ENCODE measurements around the gene KCTD7. TPM values are rescaled to one million over a fixed set of nuclear protein-coding genes. Genes with fewer than 3 reads are reported as not detected.
"Not testable (repeated sequence)": the region's sequence is repeated elsewhere in the genome, so short reads cannot be mapped to it uniquely, and the experiment has no call there.

The KCTD7 gene
- total and polyA plus RNA-seq, 5 experiments from 2014 or later: 11.0 to 37.0 (median 14.5) TPM

DNA sequence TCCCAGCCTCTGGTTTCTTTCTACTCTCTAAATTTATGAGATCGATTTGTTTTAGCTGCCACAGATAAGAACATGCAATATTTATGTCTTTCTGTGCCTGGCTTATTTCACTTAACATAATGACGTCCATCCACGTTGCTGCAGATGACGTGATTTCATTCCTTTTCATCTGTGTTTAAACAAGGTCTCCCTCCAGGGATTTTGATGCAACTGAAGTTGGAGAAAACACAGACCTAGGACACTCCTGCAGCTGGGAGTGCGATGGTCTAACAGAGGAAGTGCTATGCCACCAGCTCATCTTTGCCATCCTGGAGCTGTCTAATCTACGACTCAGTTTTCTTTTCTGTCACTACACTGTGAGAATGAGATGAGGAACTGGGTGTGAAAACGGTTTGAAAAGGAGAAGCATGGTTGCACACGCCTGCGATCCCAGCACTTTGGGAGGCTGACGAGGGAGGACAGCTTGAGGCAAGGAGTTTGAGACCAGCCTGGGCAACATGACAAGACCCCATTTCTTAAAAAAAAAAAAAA is 1.5 kb upstream of the KCTD7 start:
- Mint-ChIP-seq H3K4me1 (peaks cover 21 to 39% (median 36%) of the 10 kb centered on the region in 4 donors), H3K4me3 (peak overlapping the region; percentile 57 to 89 (median 82)), H3K36me3 (peaks cover 0 to 5% (median 0%) of the 10 kb centered on the region in 3 donors), H3K9me3 (no peaks in the 10 kb centered on the region), H3K27me3 (no peaks in the 10 kb centered on the region), H3K27ac (peak overlapping the region in 7 of 10 donors; percentile 10 to 94 (median 82))
- no peak for ATAC-seq
- peak in 1 of 10 donors; percentile 1 for DNase-seq
- POLR2A ChIA-PET: interaction anchor here (0.7 to 3.1 kb wide), 6 partner anchors 27 to 294 kb away, joined by 3 to 20 read pairs (median 4); partner anchors contain the start of gene TMEM248

DNA sequence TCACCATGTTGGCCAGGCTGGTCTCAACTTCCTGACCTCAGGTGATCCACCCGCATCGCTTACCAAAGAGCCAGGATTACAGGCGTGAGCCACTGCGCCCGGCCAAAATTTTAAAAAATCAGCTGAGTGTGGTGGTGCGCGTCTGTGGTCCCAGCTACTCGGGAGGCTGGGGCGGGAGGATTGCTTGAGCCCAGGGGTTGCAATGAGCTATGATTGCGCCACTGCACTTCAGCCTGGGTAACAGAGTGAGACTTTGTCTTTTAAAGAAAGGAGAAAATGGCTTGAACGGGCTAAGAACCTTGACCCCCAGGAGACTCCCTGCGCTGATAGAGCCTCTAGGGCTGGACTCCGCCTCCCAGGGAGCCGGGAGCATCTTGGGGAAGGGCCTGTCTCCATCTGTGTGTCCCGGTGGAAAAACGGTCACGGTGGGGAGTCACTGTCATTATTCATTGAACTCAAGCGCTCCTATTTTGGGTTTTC is 760 bp upstream of the KCTD7 start:
- ATAC-seq (peak in 1 of 2 donors; percentile 0), DNase-seq (peak in 2 of 10 donors; percentile 3 to 11)
- no peaks in the 10 kb centered on the region for H3K9me3 Mint-ChIP-seq
- peak overlapping the region; percentile 68 to 94 (median 90) for H3K4me3 Mint-ChIP-seq
- H3K27ac Mint-ChIP-seq: peak overlapping the region; percentile 75 to 96 (median 91)
- no peaks in the 10 kb centered on the region for H3K27me3 Mint-ChIP-seq
- POLR2A ChIA-PET: interaction anchor here (0.6 to 3.1 kb wide), 8 partner anchors 26 to 293 kb away, joined by 3 to 20 read pairs (median 4); partner anchors contain the start of gene TMEM248
- H3K36me3 Mint-ChIP-seq: peaks cover 0 to 12% (median 0%) of the 10 kb centered on the region in 3 donors
- peaks cover 24 to 45% (median 43%) of the 10 kb centered on the region in 4 donors for H3K4me1 Mint-ChIP-seq

DNA sequence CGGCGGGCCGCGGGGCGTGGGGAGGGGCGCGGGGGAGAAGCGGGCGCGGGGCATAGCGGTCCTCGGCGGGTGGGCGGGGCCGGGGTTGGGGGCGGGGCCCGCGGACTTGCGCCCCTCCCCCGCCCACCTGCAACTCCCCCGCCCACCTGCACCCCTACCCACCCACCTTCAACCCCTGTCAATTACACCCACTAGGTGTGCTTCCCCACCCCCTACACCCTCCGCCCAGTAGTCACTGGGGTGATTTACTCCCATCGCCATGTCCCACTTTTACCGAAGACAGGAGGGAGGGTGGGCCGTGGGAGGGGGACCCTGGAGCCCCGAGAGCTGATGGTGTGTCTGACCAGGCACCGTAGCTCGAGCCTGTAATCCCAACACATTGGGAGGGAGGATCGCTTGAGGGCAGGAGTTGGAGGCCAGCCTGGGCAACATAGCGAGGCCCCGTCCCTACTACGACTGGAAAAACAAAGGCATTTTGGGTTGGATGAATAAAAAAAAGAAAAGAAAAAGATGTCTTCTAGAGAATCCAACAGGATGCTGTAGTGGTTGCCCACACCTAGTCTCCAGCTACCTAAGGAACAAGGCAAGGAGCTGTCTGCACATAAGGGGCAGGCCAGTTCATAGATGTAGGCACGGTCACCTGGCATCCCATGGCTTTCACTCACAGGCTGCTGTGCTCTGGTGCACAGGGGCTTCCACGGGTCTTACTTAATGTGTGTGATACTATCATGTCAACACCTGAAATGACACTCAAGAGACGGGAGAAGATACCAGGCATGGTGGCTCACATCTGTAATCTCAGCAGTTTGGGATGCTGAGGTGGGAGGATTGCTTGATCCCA is 761 bp downstream of the KCTD7 start:
- Mint-ChIP-seq H3K4me1 (peaks cover 25 to 55% (median 51%) of the 10 kb centered on the region in 4 donors), H3K36me3 (peaks cover 0 to 23% (median 0%) of the 10 kb centered on the region in 3 donors), H3K27me3 (no peaks in the 10 kb centered on the region), H3K9me3 (no peaks in the 10 kb centered on the region), H3K4me3 (peak overlapping the region; percentile 68 to 93 (median 76)), H3K27ac (peak overlapping the region; percentile 10 to 95 (median 78))
- ATAC-seq (peak in 1 of 2 donors; percentile 8), DNase-seq (peak in 3 of 10 donors; percentile 13 to 65 (median 15))
- POLR2A ChIA-PET: interaction anchor here (0.6 to 3.1 kb wide), 9 partner anchors 11 to 136 kb away, joined by 3 to 20 read pairs (median 3); no protein-coding TSS in a partner anchor

DNA sequence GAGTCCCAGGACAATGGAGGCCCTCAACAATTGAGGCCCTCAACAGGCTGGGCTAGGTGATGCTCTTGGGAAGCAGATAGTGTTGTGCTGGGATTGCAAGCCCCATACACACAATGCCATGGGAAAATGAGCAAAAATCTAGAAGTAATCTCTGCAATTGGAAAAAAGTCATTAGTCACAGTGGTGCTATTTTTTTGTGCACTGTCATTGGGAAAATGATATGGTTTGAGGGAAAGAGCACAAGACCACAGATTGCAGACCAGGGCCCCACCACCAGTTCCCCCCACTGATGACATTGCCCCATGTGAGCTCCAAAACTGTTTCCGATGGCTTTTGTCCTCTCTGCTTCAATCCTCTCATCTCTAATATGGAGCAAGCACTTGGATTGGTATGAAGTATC is 1.9 kb downstream of the KCTD7 start:
- H3K36me3 Mint-ChIP-seq: peaks cover 0 to 30% (median 0%) of the 10 kb centered on the region in 3 donors
- POLR2A ChIA-PET: interaction anchor here (1.2 to 2.5 kb wide), 6 partner anchors 18 to 214 kb away, joined by 3 to 19 read pairs (median 6); partner anchors contain the start of gene RABGEF1
- H3K27me3 Mint-ChIP-seq: no peaks in the 10 kb centered on the region
- no peak for ATAC-seq
- H3K4me1 Mint-ChIP-seq: peaks cover 26 to 58% (median 52%) of the 10 kb centered on the region in 4 donors
- H3K9me3 Mint-ChIP-seq: no peaks in the 10 kb centered on the region
- H3K4me3 Mint-ChIP-seq: peak overlapping the region; percentile 68 to 89 (median 76)
- peak overlapping the region in 8 of 10 donors; percentile 21 to 93 (median 74) for H3K27ac Mint-ChIP-seq
- no peak for DNase-seq

DNA sequence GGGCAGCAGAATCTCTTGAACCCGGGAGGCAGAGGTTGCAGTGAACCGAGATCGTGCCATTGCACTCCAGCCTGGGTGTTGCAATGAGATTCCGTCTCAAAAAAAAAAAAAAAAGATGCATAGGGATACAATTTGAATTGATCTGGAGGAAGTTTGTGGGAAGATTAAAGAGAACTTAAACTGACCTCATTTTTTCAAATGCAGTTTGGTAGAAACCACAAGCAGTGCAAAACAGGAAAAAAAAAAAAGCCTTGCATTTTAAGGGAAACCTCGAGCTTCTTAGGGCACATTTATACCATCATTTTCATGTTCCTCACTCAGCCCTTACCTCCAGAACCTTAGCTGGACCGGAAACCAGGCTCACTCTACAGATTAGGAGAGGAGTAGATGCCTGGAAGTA is 2.8 kb downstream of the KCTD7 start:
- DNase-seq (peak in 4 of 10 donors; percentile 9 to 60 (median 53)), ATAC-seq (no peak)
- Mint-ChIP-seq H3K27ac (peak overlapping the region; percentile 65 to 93 (median 80)), H3K4me1 (peaks cover 26 to 58% (median 52%) of the 10 kb centered on the region in 4 donors), H3K36me3 (peaks cover 0 to 37% (median 0%) of the 10 kb centered on the region in 3 donors), H3K9me3 (no peaks in the 10 kb centered on the region), H3K27me3 (no peaks in the 10 kb centered on the region), H3K4me3 (peak overlapping the region; percentile 60 to 89 (median 76))
- POLR2A ChIA-PET: interaction anchor here (0.7 to 2.5 kb wide), 11 partner anchors 9 to 1155 kb away, joined by 3 to 19 read pairs (median 4); partner anchors contain the start of gene RABGEF1

DNA sequence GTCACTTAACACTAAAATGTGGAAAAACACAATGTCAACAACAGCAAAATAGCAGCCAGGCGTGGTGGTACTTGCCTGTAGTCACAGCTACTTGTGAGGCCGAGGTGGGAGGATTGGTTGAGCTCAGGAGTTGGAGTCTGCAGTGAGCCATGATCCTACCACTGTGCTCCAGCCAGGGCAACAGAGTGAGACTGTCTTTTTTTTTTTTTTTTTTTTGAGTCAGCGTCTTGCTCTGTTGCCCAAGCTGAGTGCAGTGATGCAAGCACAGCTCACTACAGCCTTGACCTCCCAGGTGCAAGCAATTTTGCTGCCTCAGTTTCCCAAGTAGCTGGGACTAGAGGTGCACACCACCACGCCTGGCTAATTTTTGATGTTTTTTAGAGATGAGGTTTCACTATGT is 6.1 kb downstream of the KCTD7 start:
- Mint-ChIP-seq H3K36me3 (peaks cover 0 to 66% (median 7%) of the 10 kb centered on the region in 3 donors), H3K4me1 (peaks cover 28 to 46% (median 40%) of the 10 kb centered on the region in 4 donors), H3K9me3 (no peaks in the 10 kb centered on the region), H3K27me3 (no peaks in the 10 kb centered on the region), H3K27ac (peak overlapping the region in 1 of 10 donors; percentile 63), H3K4me3 (no peak overlapping the region)
- ATAC-seq: no peak
- POLR2A ChIA-PET: interaction anchor here (3.1 kb wide), 1 partner anchor 19 kb away, joined by 12 read pairs; no protein-coding TSS in a partner anchor
- DNase-seq: no peak

DNA sequence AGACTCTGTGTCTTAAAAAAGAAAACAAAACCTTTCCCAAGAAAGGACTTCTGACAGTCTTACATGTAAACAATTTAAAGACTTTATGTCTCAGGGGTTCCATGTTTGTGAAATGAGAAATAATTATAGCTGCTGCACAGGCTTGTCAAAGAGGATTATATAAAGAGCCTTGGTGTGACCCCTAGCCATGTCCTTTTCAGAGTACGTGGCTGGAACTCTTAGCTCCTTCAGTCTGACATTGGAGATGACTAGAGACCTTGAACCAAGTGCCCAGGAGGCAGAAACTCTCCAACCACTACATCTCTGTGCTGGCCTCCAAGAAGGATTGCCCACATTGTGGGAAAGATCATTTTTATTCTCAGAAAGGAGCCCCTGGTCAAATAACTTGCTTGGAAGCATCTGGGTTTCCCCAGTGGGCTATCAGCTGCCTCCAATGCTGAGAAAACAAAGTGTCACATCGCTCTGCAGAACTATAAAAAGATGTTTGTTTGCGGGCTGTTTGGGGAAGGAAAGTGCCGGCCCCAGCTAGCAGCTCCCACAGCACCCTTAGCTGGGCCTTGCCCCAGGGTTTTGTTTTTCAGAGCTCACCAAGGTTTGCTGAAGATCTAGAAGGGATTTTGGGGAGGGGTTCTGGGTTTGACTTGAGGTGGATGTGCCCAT is 6.8 kb downstream of the KCTD7 start:
- not testable (repeated sequence) for H3K9me3 Mint-ChIP-seq, ATAC-seq, H3K27ac Mint-ChIP-seq, H3K27me3 Mint-ChIP-seq, H3K4me3 Mint-ChIP-seq, DNase-seq
- POLR2A ChIA-PET: interaction anchor here (0.8 to 3.1 kb wide), 2 partner anchors 19 to 29 kb away, joined by 5 to 12 read pairs; no protein-coding TSS in a partner anchor
- peaks cover 0 to 72% (median 12%) of the 10 kb centered on the region in 3 donors for H3K36me3 Mint-ChIP-seq
- peaks cover 24 to 46% (median 34%) of the 10 kb centered on the region in 4 donors for H3K4me1 Mint-ChIP-seq

DNA sequence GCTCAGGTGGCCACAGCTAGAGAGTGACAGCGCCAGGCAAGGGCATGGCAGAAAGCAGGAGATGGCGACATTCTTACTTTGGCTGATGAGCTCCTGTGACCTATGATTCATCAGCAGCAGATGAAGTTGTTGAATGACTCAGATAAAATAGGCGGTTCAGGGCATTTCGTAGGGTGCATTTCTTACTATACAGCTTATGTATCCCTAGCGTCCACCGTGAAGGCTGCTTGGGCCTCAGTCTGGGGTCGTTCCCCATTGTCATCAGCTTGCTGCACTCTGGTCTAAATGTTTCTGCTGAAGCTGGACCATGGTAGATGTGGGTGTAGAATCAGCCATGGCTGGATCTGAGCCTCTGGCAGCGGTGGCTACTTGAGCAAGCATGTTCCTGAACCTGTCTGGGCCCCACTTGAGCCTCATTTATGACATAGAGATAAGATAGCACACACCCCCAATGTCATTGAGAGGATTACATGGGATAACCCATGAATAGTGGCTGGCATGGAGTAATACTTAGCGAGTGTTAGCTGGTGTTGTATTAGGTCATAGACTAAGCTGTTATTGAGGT is 7.4 kb downstream of the KCTD7 start:
- DNase-seq, H3K27me3 Mint-ChIP-seq, ATAC-seq, H3K4me3 Mint-ChIP-seq, H3K9me3 Mint-ChIP-seq: not testable (repeated sequence)
- peaks cover 0 to 77% (median 12%) of the 10 kb centered on the region in 3 donors for H3K36me3 Mint-ChIP-seq
- peak overlapping the region in 1 of 10 donors; percentile 31 for H3K27ac Mint-ChIP-seq
- H3K4me1 Mint-ChIP-seq: peaks cover 18 to 41% (median 27%) of the 10 kb centered on the region in 4 donors
- POLR2A ChIA-PET: interaction anchor here (0.8 to 3.1 kb wide), 2 partner anchors 18 to 30 kb away, joined by 5 to 12 read pairs; no protein-coding TSS in a partner anchor

DNA sequence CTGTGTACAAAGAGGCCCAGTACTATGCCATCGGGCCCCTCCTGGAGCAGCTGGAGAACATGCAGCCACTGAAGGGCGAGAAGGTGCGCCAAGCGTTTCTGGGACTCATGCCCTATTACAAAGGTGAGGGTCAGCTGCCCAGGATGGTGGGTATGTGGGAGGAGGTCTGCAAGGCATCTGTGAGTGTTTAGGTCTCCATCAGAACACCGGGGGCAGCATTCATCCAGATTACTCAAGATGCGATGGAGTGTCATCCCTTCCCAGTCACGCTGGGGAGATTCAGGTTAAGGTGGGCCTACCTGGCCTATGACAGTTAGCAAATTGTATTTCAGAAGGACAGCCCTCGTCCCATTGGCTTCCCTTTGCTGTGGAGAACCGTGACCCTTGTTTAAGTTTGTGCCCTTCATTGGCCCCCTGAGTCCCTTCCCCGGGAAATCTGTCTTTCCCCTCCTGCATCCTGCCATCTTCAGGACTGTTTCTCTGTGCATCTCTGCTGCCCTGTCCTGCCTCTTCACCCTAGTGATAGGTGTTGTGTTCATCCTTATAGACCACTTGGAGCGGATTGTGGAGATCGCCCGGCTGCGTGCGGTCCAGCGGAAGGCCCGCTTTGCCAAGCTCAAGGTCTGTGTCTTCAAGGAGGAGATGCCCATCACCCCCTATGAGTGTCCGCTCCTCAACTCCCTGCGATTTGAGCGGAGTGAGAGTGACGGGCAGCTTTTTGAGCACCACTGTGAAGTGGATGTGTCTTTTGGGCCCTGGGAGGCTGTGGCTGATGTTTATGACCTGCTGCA is 9.8 kb downstream of the KCTD7 start:
- ATAC-seq (no peak), DNase-seq (no peak)
- Mint-ChIP-seq H3K27ac (peak overlapping the region in 2 of 10 donors; percentile 4 to 36), H3K9me3 (no peaks in the 10 kb centered on the region), H3K4me3 (no peak overlapping the region), H3K4me1 (peaks cover 14 to 26% (median 19%) of the 10 kb centered on the region in 4 donors), H3K36me3 (peaks cover 0 to 83% (median 12%) of the 10 kb centered on the region in 3 donors), H3K27me3 (no peaks in the 10 kb centered on the region)
- POLR2A ChIA-PET: interaction anchor here (0.5 kb wide), 1 partner anchor 100 kb away, joined by 3 read pairs; no protein-coding TSS in a partner anchor

DNA sequence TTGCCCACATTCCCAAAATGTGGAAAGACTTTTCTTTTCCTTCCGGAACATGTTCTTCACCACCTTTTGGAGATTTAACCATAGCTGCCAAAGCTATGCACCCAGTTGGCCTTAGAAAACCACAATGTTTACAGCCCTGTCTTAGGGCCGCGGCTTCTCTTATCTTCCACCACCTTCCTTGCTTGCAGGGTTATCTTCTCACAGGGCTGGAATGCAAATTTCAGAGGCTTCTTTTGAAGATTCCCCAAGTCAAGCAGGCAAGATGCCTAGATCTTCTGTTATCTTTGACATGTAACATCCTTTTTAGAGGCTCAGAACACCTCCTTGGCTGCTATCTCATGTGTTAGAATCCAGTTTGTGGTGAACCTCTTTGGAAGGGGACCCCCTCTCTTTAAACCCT is 11.1 kb downstream of the KCTD7 start:
- Mint-ChIP-seq H3K4me3 (no peak overlapping the region), H3K27me3 (no peaks in the 10 kb centered on the region), H3K27ac (peak overlapping the region in 3 of 10 donors; percentile 46 to 88 (median 47)), H3K36me3 (peaks cover 0 to 86% (median 12%) of the 10 kb centered on the region in 3 donors), H3K4me1 (peaks cover 13 to 20% (median 15%) of the 10 kb centered on the region in 4 donors), H3K9me3 (no peaks in the 10 kb centered on the region)
- no peak for DNase-seq
- POLR2A ChIA-PET: interaction anchor here (0.5 to 1.2 kb wide), 2 partner anchors 11 to 15 kb away, joined by 3 read pairs; partner anchors contain the start of gene KCTD7
- ATAC-seq: no peak
